Superior temporal gyrus (tissue), 1 donor: ENCODE results near the gene FAM20C.

Experiments
- DNase-seq: peaks from one replicate; pipeline ENCODE4 v3.0.0-alpha.2; 2016; ENCODE audit errors: extremely low spot score

Gene FAM20C

GRCh38 chr7:270351-270983 lies 78.1 kb downstream of the FAM20C start:
- DNase-seq = no peak

DNA sequence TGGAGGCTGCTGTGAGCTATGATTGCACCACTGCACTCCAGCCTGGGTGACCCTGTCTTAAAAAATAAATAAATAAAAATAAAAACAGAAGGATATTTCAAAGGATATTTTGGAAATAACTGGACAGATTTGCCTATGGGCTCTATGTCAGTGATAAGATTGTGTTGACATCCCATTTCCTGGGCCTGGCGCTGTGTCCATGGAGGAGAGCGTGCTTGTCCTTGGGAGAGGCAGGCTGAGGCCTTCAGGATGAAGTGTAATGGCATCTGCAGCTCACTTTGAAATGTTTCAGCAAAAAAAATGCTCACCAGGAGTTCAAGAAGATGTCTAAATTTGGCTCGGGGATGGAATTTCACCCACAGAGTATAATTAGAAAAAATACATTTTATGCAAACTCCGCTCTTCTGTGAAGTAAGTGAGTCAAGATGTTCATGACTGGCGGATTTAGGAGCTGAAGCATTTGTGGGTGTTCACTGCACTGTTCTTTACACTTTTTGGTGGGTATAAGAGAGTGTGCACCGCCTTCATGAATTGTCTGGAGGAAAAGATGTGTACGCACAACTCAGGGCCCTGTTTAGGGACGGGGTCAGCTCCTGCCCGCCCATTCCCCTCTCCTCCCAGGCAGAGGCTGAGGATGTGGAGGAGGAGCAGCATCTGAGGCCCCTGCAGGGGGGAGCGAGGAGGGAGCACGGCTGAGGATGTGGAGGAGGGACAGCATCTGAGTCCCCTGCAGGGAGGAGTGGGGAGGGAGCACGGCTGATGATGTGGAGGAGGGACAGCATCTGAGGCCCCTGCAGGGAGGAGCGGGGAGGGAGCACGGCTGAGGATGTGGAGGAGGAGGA lies 79.1 kb downstream of the FAM20C start:
- DNase-seq = peak; percentile 70

DNA sequence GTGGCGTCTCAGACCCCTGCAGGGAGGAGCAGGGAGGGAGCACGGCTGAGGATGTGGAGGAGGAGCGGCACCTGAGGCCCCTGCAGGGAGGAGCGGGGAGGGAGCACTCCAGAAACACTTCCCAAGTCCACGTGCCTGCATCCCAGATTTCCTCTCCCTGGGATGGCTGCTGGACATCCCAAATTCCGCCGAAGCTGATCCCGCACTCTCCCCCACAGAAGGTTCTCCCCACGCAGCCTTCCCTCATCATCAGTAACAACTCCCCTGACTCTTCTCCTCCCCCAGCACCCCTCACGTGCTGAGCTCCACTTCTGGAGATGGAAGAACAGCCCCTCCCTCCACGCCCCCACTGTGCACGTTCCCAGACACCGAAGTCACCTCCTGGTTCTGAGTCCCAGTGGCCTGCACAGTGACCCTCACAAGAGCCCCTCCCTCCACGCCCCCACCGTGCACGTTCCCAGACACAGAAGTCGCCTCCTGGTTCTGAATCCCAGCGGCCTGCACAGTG lies 79.8 kb downstream of the FAM20C start:
- DNase-seq = no peak

DNA sequence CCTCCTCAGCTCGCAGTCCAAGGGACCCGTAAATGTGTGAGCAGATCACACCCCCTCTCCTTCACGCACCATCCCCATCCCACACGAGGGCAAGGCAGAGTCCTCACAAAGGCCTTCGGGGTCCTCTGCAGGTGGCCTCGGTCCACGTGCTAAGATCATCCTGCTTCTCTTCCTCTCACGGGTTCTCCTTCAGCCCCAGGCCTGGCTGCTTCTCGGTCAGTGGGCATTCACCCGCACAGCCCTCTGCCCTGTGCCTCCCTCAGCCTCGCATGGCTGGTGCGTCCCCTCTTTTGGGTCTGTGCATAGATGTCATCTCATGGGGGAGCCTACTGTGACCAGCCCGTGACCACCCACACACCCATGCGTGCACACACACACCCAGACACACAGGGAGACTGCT lies 80.3 kb downstream of the FAM20C start:
- no peak for DNase-seq

- DNase-seq = no peak
These were observed 81.0 kb downstream of the FAM20C start for GRCh38 chr7:273327-273726.

GRCh38 chr7:274266-274665 lies 81.9 kb downstream of the FAM20C start:
- DNase-seq = no peak

DNA sequence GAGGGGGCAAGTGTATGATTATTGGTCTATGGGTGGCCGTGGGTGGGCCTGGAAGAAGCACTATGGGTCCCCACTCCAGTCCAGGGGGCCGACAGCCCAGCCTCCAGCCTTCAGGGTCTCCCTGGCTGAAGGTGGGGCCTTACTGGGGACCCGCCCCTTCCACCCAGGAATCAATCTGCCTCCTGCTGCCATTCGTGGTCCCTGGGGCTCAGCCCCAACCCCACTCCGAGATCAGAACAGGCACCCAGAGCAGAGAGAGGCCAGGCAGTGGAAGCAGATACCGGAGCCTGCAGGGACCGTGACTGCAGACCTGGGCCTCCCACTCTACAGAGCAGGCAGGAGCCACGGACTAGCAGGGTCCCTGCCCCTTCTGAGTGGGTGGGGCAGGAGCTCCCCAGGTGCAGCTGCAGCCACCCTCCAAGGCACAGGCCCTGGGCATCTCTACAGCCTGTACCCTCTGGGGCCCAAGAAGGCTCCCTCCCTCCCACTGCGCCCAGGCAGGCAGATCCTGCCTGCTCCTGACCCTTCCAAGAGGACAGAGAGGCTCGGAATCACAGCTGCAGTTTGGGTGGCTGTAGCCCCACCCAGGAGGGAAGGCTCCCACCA lies 84.0 kb downstream of the FAM20C start:
- no peak for DNase-seq

DNA sequence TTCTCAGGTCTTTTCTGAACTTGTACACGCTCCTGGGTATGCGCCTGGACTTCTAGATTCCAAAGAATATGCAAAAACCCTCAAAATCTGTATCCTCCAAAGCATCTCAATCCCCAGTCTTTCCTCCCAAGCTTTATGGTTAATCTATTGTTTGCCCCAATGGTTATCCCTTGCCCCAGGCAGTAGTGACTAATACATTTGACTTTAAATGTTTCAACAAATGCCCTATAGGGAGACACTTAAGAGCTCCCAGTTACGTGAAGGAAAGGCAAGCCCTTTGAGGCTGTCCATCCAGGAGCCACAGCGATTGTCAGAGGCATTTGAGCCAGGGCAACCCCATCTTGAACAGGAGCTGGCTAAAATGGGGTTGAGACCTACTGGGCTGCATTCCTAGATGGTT lies 84.9 kb downstream of the FAM20C start:
- no peak for DNase-seq

GRCh38 chr7:278081-278480 lies 85.7 kb downstream of the FAM20C start:
- DNase-seq = no peak

GRCh38 chr7:279821-280220 lies 87.5 kb downstream of the FAM20C start:
- no peak for DNase-seq

- DNase-seq = no peak
These were observed 88.1 kb downstream of the FAM20C start for GRCh38 chr7:280461-280860.

DNA sequence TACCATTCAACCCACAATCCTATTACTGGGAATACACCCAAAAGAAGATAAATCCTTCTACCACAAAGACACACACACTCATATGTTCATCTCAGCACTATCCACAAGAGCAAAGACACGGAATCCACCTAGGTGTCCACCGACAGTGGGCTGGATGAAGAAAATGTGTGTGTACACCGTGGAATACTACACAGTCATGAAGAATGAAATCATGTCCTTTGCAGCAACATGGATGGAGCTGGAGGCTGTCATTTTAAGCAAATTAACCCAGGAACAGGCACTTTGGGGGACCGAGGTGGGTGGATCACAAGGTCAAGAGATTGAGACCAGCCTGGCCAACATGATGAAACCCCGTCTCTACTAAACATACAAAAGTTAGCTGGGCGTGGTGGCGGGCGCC lies 89.3 kb downstream of the FAM20C start:
- DNase-seq = no peak

GRCh38 chr7:282621-283020 lies 90.2 kb downstream of the FAM20C start:
- DNase-seq = no peak

- DNase-seq = no peak
These were observed 92.7 kb downstream of the FAM20C start for GRCh38 chr7:284762-285722.

- no peak for DNase-seq
These were observed 93.4 kb downstream of the FAM20C start for GRCh38 chr7:285731-286130.

GRCh38 chr7:286266-286665 lies 93.9 kb downstream of the FAM20C start:
- DNase-seq = no peak

- no peak for DNase-seq
These were observed 96.3 kb downstream of the FAM20C start for GRCh38 chr7:288671-289101.

GRCh38 chr7:289209-289755 lies 96.9 kb downstream of the FAM20C start:
- no peak for DNase-seq

GRCh38 chr7:289756-290553 lies 97.6 kb downstream of the FAM20C start, which contains the start of gene FOXL3:
Gene FOXL3 (plus strand): TSS chr7:290170. CDS start chr7:290170, 0 bp downstream.
- DNase-seq = no peak
